ENCODE measurements around the gene SPINK4. TPM values are rescaled to one million over a fixed set of nuclear protein-coding genes. Genes with fewer than 3 reads are reported as not detected.

Gene SPINK4
- total RNA-seq, 1 donor from 2014 or later = not detected

GRCh38 chr9:33267151-33267767 lies 27.3 kb downstream of the SPINK4 start:
- DNase-seq = no peak
- ChIA-PET CTCF (no interaction called here), POLR2A (interaction anchor here (0.7 to 1.8 kb wide), 4 partner anchors 23 to 41 kb away, joined by 3 to 8 read pairs (median 4); partner anchors contain the start of gene NFX1)
- Mint-ChIP-seq H3K4me1 (peaks cover 39% of the 10 kb centered on the region), H3K9me3 (no peaks in the 10 kb centered on the region), H3K36me3 (ENCODE audit: low read depth) (peaks cover 65% of the 10 kb centered on the region), H3K27ac (peak overlapping the region; percentile 20), H3K27me3 (no peaks in the 10 kb centered on the region), H3K4me3 (no peak overlapping the region)
- intact Hi-C loops (cut with micrococcal nuclease) = no loop called here
- no peak for ATAC-seq (ENCODE audit: low read depth)
- TF ChIP-seq, protein P1, sequence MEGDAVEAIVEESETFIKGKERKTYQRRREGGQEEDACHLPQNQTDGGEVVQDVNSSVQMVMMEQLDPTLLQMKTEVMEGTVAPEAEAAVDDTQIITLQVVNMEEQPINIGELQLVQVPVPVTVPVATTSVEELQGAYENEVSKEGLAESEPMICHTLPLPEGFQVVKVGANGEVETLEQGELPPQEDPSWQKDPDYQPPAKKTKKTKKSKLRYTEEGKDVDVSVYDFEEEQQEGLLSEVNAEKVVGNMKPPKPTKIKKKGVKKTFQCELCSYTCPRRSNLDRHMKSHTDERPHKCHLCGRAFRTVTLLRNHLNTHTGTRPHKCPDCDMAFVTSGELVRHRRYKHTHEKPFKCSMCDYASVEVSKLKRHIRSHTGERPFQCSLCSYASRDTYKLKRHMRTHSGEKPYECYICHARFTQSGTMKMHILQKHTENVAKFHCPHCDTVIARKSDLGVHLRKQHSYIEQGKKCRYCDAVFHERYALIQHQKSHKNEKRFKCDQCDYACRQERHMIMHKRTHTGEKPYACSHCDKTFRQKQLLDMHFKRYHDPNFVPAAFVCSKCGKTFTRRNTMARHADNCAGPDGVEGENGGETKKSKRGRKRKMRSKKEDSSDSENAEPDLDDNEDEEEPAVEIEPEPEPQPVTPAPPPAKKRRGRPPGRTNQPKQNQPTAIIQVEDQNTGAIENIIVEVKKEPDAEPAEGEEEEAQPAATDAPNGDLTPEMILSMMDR (IDR thresholded peaks at IDR 0.05) = no peak

DNA sequence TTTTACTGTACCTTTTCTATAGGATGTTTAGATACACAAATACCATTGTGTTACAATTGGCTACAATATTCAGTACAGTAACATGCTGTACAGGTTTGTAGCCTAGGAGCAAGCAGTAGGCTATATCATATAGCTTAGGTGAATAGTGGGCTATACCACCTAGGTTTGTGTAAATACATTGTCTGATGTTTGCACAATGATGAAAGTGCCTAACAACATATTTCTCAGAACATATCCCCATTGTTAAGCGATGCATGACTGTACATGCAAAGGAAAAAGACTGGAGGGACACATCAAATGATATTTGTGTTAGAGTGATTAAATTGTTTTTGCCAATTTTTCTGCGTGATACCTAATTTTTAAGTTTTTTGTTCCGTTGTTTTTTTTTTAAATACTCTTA lies 30.2 kb downstream of the SPINK4 start:
- CTCF ChIA-PET = no interaction called here
- Mint-ChIP-seq H3K4me1 (peaks cover 21% of the 10 kb centered on the region), H3K9me3 (no peaks in the 10 kb centered on the region), H3K27me3 (no peaks in the 10 kb centered on the region), H3K4me3 (no peak overlapping the region), H3K27ac (no peak overlapping the region), H3K36me3 (ENCODE audit: low read depth) (peaks cover 72% of the 10 kb centered on the region)
- DNase-seq (no peak), ATAC-seq (ENCODE audit: low read depth) (no peak)
- POLR2A ChIA-PET = no interaction called here
- intact Hi-C loops (cut with micrococcal nuclease) = no loop called here
- TF ChIP-seq, protein P1 (IDR thresholded peaks at IDR 0.05) = no peak

GRCh38 chr9:33272061-33272460 lies 32.1 kb downstream of the SPINK4 start:
- H3K36me3 Mint-ChIP-seq (ENCODE audit: low read depth) = peaks cover 75% of the 10 kb centered on the region

DNA sequence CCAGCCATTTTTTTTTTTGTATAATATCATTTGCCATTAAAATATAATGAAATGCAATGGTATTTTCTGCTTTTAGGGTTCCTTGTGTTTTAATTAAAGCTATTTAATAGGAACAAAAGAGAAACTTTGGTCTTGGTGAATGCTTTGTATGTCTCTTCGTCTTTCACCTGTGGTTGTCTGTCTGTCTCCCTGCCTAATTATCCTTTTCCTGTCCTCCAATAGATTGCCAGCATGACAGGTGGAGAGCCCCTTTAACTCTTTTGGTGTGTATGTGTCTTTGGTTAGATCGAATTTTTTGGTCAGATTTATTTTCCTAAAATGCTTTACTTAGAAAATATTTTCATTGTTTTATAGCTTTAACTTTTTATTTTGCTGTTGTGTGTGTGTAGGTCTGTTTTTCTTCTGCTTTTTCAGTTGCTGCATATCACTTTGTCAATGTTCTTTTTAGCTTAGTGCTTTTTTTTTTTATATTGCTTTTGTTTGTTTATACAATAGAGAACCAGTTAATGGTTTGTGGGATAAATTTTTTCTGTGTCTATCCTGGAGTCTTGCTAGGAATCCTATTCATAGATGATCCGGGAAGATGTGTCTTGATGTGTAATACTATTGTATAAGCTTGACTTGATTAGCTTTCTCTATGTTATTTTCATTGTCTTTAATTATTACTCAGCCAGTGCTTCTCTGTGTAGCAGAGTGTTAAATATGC lies 33.5 kb downstream of the SPINK4 start:
- H3K4me3 Mint-ChIP-seq = no peak overlapping the region
- H3K27ac Mint-ChIP-seq = no peak overlapping the region
- peaks cover 77% of the 10 kb centered on the region for H3K36me3 Mint-ChIP-seq (ENCODE audit: low read depth)
- no peak for ATAC-seq (ENCODE audit: low read depth)
- no peaks in the 10 kb centered on the region for H3K4me1 Mint-ChIP-seq
- intact Hi-C loops (cut with micrococcal nuclease) = no loop called here
- ChIA-PET POLR2A (interaction anchor here (0.6 to 0.9 kb wide), 4 partner anchors 8 to 255 kb away, joined by 3 to 4 read pairs (median 4); partner anchors contain the start of gene BAG1), CTCF (interaction anchor here (1.8 kb wide), 1 partner anchor 14 kb away, joined by 5 read pairs; no protein-coding TSS in a partner anchor)
- DNase-seq = no peak
- TF ChIP-seq, protein P1 (IDR thresholded peaks at IDR 0.05) = no peak
- H3K27me3 Mint-ChIP-seq = no peaks in the 10 kb centered on the region
- no peaks in the 10 kb centered on the region for H3K9me3 Mint-ChIP-seq

More at GRCh38 chr9:33272061-33272460, 32.1 kb downstream of the SPINK4 start:
- H3K9me3 Mint-ChIP-seq = no peaks in the 10 kb centered on the region
- ChIA-PET POLR2A (no interaction called here), CTCF (interaction anchor here (1.8 kb wide), 1 partner anchor 15 kb away, joined by 5 read pairs; no protein-coding TSS in a partner anchor)
- no peak overlapping the region for H3K27ac Mint-ChIP-seq
- DNase-seq (no peak), ATAC-seq (ENCODE audit: low read depth) (no peak)
- intact Hi-C loops (cut with micrococcal nuclease) = no loop called here
- H3K4me1 Mint-ChIP-seq = peaks cover 6% of the 10 kb centered on the region
- H3K4me3 Mint-ChIP-seq = no peak overlapping the region
- TF ChIP-seq, protein P1 (IDR thresholded peaks at IDR 0.05) = no peak
- no peaks in the 10 kb centered on the region for H3K27me3 Mint-ChIP-seq

GRCh38 chr9:33273972-33274328 lies 34.0 kb downstream of the SPINK4 start:
- no peak overlapping the region for H3K27ac Mint-ChIP-seq
- TF ChIP-seq, protein P1 (IDR thresholded peaks at IDR 0.05) = no peak
- ATAC-seq (ENCODE audit: low read depth) (no peak), DNase-seq (no peak)
- H3K4me1 Mint-ChIP-seq = no peaks in the 10 kb centered on the region
- ChIA-PET POLR2A (interaction anchor here (0.6 to 0.9 kb wide), 3 partner anchors 9 to 39 kb away, joined by 3 to 4 read pairs (median 3); partner anchors contain the start of gene BAG1), CTCF (interaction anchor here (1.8 kb wide), 1 partner anchor 13 kb away, joined by 5 read pairs; no protein-coding TSS in a partner anchor)
- peaks cover 79% of the 10 kb centered on the region for H3K36me3 Mint-ChIP-seq (ENCODE audit: low read depth)
- intact Hi-C loops (cut with micrococcal nuclease) = no loop called here
- H3K9me3 Mint-ChIP-seq = no peaks in the 10 kb centered on the region
- H3K4me3 Mint-ChIP-seq = no peak overlapping the region
- no peaks in the 10 kb centered on the region for H3K27me3 Mint-ChIP-seq
